GM12878 (cell line): ENCODE data around the gene CNGA4.

Experiments
- BMI1 ChIP-seq: fragments of 450-650 bp; IDR thresholded peaks from 2 replicates; pipeline ENCODE4 v1.6.1; 2016; ENCODE audit warnings: mild to moderate bottlenecking, moderate library complexity, borderline replicate concordance
- CTCF ChIP-seq, 3 experiments: IDR thresholded peaks in 2 of 3; conservative IDR thresholded peaks in 1 of 3; 2 replicates each; pipeline ENCODE4 v1.5.1; 2011; ENCODE audit warnings: low read depth in 3 of 3, low read length in 3 of 3, mild to moderate bottlenecking in 3 of 3, control low read depth in 2 of 3, moderate library complexity in 2 of 3, inconsistent platforms in 1 of 3, mixed read lengths in 1 of 3; ENCODE audit not compliant: control insufficient read depth in 2 of 3, insufficient read depth in 1 of 3; ENCODE audit errors: extremely low read depth in 1 of 3
- FOS ChIP-seq: IDR thresholded peaks from 3 replicates; pipeline ENCODE4 v1.6.1; 2011; ENCODE audit warnings: borderline replicate concordance; ENCODE audit not compliant: insufficient read length; ENCODE audit errors: extremely low read depth
- KDM1A ChIP-seq: fragments of 200-600 bp; sonication (generic); IDR thresholded peaks from 2 replicates; pipeline ENCODE4 v1.6.1; 2016; ENCODE audit warnings: borderline replicate concordance
- SUZ12 ChIP-seq: fragments of 200-600 bp; sonication (generic); IDR thresholded peaks from one replicate; pipeline ENCODE4 v1.6.1; 2018; ENCODE audit warnings: antibody characterized with exemption, mild to moderate bottlenecking; ENCODE audit not compliant: unreplicated experiment
- TCF7 ChIP-seq: IDR thresholded peaks from 2 replicates; pipeline ENCODE4 v1.6.1; 2014; ENCODE audit warnings: antibody characterized with exemption, borderline replicate concordance
- ZBTB33 ChIP-seq: fragments of 450-650 bp; IDR thresholded peaks from 2 replicates; pipeline ENCODE4 v1.6.1; 2017; ENCODE audit warnings: mild to moderate bottlenecking

- TF ChIP-seq FOS (no peak), CTCF (IDR thresholded peaks at IDR 0.05 in 2 of 3, conservative IDR thresholded peaks at IDR 0.05 in 1 of 3; ENCODE audit: control insufficient read depth in 2 of 3, extremely low read depth in 1 of 3, insufficient read depth in 1 of 3, low read depth in 3 of 3, low read length in 3 of 3) (no peak), ZBTB33 (no peak), BMI1 (no peak), TCF7 (no peak), SUZ12 (no peak), KDM1A (no peak)
Measured at GRCh38 chr11:6206456-6207180, 32.3 kb upstream of the CNGA4 start.
